Body of pancreas (tissue), 4 donors: ENCODE results near the gene ZNF638. TPM values are rescaled to one million over a fixed set of nuclear protein-coding genes. Genes with fewer than 3 reads are reported as not detected.
A peak's percentile ranks its signal among the peaks of the same experiment; 100 is the strongest.
"Not testable (repeated sequence)": the region's sequence is repeated elsewhere in the genome, so short reads cannot be mapped to it uniquely, and the experiment has no call there.

Experiments
- ATAC-seq: fragments of 150-250 bp; one replicate; pipeline ENCODE4 v1.9.1; 2016
- DNase-seq, 4 donors: peaks; one replicate each; pipeline ENCODE4 v3.0.0-alpha.2; 2019
- H3K27ac ChIP-seq, 4 donors: fragments of 200-600 bp; sonication (generic); 1 replicate in 3 of 4; 2 replicates in 1 of 4; pipeline versions ENCODE4 v1.5.1 to v1.6.1; 2016 to 2019; ENCODE audit warnings: mild to moderate bottlenecking in 1 of 4, mixed read lengths in 1 of 4, moderate library complexity in 1 of 4
- H3K27me3 ChIP-seq, 2 donors: fragments of 200-600 bp; sonication (generic); one replicate each; pipeline ENCODE4 v1.6.0; 2016; ENCODE audit warnings: mild to moderate bottlenecking in 1 of 2
- H3K36me3 ChIP-seq, 2 donors: fragments of 200-600 bp; sonication (generic); replicated peaks in 1 of 2; 2 replicates each; pipeline ENCODE4 v1.5.1; 2016; ENCODE audit warnings: low read depth in 2 of 2; ENCODE audit not compliant: insufficient read depth in 1 of 2
- H3K4me1 ChIP-seq: fragments of 200-600 bp; sonication (generic); one replicate; pipeline ENCODE4 v1.6.0; 2016
- H3K4me3 ChIP-seq, 2 donors: fragments of 200-600 bp; sonication (generic); 1 replicate in 1 of 2; 2 replicates in 1 of 2; pipeline ENCODE4 v1.5.1; 2016 to 2019
- H3K9me3 ChIP-seq, 3 donors: fragments of 200-600 bp; sonication (generic); 1 replicate in 2 of 3; 2 replicates in 1 of 3; pipeline ENCODE4 v1.5.1; 2016
- POLR2A ChIP-seq, 3 donors: fragments of 450-650 bp; IDR thresholded peaks; one replicate each; pipeline ENCODE4 v1.6.1; 2016; ENCODE audit warnings: antibody characterized with exemption in 3 of 3, mild to moderate bottlenecking in 2 of 3
- WGBS, 2 donors: methylation state at CpG; one replicate each; pipeline ENCODE4 v1.1.5; 2017; 5-methylcytosine and 5-hydroxymethylcytosine counted together
- intact Hi-C: fragments of 100-400 bp; cut with DNase I; formaldehyde crosslinking; loops from one replicate; pipeline ENCODE4 v1.15.1; 2023
- total RNA-seq, 2 donors: library from RNA; depleted of rRNA; stranded (reverse); fragments of >200 nt; gene quantifications; one replicate each; pipeline ENCODE4 v1.1.0, GENCODE V29; 2016
- TF ChIP-seq, protein P1 (sequence below), 7 experiments: fragments of 450-650 bp in 4 of 7; fragments of 200-600 bp in 3 of 7; sonication (generic) in 3 of 7; IDR thresholded peaks; one replicate each; pipeline ENCODE4 v1.5.1; 2016 to 2019; ENCODE audit warnings: antibody characterized with exemption in 7 of 7

Gene ZNF638
- total RNA-seq, 2 donors from 2014 or later = 108 to 146 TPM

DNA sequence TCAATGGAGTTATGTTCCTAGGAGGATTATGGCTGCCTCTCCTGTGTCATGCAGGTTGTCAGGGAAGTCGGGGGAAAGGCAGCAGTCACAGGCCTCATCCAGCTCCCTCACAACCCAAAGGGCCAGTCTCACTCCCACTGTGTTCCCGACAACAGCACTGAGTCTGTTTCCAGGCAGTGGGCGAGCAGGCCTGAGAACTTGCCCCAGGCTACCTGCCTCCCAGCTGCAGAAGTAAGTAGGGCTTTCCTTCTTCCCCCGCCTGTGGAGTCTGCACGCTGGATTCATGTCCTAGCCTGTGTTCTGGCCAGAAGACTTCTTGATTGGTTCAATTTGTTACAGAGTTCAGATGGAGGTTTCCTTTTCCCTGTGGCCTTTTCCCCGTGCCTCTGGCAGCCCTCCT is 8.2 kb upstream of the ZNF638 start:
- Histone ChIP-seq H3K4me3 (no peak overlapping the region), H3K27ac (no peak overlapping the region), H3K4me1 (no peaks in the 10 kb centered on the region), H3K36me3 (no peaks in the 10 kb centered on the region), H3K9me3 (peaks cover 0 to under 1% (median 0%) of the 10 kb centered on the region in 3 donors), H3K27me3 (no peaks in the 10 kb centered on the region)
- no peak for TF ChIP-seq POLR2A (IDR thresholded peaks at IDR 0.05)
- TF ChIP-seq, protein P1, sequence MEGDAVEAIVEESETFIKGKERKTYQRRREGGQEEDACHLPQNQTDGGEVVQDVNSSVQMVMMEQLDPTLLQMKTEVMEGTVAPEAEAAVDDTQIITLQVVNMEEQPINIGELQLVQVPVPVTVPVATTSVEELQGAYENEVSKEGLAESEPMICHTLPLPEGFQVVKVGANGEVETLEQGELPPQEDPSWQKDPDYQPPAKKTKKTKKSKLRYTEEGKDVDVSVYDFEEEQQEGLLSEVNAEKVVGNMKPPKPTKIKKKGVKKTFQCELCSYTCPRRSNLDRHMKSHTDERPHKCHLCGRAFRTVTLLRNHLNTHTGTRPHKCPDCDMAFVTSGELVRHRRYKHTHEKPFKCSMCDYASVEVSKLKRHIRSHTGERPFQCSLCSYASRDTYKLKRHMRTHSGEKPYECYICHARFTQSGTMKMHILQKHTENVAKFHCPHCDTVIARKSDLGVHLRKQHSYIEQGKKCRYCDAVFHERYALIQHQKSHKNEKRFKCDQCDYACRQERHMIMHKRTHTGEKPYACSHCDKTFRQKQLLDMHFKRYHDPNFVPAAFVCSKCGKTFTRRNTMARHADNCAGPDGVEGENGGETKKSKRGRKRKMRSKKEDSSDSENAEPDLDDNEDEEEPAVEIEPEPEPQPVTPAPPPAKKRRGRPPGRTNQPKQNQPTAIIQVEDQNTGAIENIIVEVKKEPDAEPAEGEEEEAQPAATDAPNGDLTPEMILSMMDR (IDR thresholded peaks at IDR 0.05) = no peak
- intact Hi-C loops = no loop called here
- 85 to 92% methylated on average over 6 of the region's 6 CpGs for WGBS, 2 donors
- DNase-seq (no peak), ATAC-seq (no peak)

DNA sequence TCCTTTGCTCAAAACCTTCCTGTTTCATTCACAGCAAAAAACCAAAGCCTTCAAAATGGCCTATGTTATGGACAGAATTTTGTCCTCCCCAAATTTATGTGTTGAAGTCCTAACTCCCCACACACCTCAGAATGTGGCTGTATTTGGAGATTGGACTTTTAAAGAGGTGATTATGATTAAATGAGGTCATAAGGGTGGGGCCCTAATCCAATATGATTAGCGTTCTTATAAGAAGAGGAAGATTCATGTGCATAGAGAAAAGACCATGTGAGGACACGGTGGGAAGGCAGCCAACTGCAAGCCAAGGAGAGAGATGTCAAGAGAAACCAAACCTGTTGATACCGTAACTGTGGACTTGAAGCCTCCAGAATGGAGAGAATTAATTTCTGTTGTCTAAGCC is 4.6 kb upstream of the ZNF638 start:
- 91 to 92% methylated on average over 3 of the region's 3 CpGs for WGBS, 2 donors
- Histone ChIP-seq H3K27ac (no peak overlapping the region), H3K36me3 (no peaks in the 10 kb centered on the region), H3K9me3 (no peaks in the 10 kb centered on the region), H3K4me1 (peaks cover 6% of the 10 kb centered on the region), H3K4me3 (no peak overlapping the region), H3K27me3 (no peaks in the 10 kb centered on the region)
- ATAC-seq = no peak
- no peak for DNase-seq
- intact Hi-C loops = no loop called here
- TF ChIP-seq, protein P1 (IDR thresholded peaks at IDR 0.05) = no peak
- TF ChIP-seq POLR2A (IDR thresholded peaks at IDR 0.05) = no peak

DNA sequence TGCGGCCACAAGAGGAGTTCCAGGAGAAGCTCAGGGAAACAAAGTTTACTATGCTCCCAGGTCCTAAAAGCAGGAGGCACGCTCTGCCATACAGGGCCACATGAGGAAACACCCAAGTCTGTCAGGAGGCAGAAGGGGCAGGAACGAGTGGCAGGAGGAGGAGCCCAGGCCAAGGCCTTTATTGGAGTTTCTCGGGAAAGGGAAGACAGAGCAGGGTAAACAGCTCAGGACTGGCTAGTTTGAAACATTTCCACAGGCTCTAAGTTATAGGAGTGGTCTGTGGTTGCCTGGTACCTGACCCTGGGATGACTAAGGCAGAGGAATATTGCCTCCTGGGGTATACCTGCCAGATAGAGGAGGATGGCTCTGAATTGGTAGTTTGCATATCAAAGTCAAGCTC is 3.7 kb upstream of the ZNF638 start:
- H3K4me3 ChIP-seq = no peak overlapping the region
- peaks cover 6% of the 10 kb centered on the region for H3K4me1 ChIP-seq
- intact Hi-C loops = no loop called here
- DNase-seq = no peak
- no peak overlapping the region for H3K27ac ChIP-seq
- TF ChIP-seq, protein P1 (IDR thresholded peaks at IDR 0.05) = no peak
- ATAC-seq = no peak
- 67 to 71% methylated on average over 4 of the region's 4 CpGs for WGBS, 2 donors
- H3K27me3 ChIP-seq = no peaks in the 10 kb centered on the region
- H3K9me3 ChIP-seq = no peaks in the 10 kb centered on the region
- no peaks in the 10 kb centered on the region for H3K36me3 ChIP-seq

DNA sequence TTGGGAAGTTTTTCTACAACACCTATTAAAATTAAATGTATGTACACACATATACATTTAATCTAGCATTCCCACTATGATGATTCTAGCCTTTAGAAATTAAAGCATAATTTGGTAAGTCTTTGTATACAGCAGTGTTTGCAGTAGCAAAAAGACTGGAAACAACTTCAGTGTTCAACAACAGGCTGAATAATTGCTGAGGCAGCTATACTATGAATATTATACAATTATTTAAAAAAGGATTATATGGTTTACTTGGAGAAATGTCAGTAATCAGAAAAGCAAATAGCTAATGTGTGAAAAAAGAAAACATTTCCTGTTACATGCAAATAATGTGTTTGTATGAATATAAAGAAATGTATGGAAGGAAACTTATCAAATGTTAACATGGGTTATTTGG is 1.4 kb upstream of the ZNF638 start:
- DNase-seq (no peak), ATAC-seq (no peak)
- H3K9me3 ChIP-seq = no peaks in the 10 kb centered on the region
- H3K4me3 ChIP-seq = no peak overlapping the region
- intact Hi-C loops = no loop called here
- peaks cover 25% of the 10 kb centered on the region for H3K4me1 ChIP-seq
- TF ChIP-seq, protein P1 (IDR thresholded peaks at IDR 0.05) = no peak
- no peak for TF ChIP-seq POLR2A (IDR thresholded peaks at IDR 0.05)
- H3K27me3 ChIP-seq = no peaks in the 10 kb centered on the region
- no peaks in the 10 kb centered on the region for H3K36me3 ChIP-seq
- no peak overlapping the region for H3K27ac ChIP-seq

DNA sequence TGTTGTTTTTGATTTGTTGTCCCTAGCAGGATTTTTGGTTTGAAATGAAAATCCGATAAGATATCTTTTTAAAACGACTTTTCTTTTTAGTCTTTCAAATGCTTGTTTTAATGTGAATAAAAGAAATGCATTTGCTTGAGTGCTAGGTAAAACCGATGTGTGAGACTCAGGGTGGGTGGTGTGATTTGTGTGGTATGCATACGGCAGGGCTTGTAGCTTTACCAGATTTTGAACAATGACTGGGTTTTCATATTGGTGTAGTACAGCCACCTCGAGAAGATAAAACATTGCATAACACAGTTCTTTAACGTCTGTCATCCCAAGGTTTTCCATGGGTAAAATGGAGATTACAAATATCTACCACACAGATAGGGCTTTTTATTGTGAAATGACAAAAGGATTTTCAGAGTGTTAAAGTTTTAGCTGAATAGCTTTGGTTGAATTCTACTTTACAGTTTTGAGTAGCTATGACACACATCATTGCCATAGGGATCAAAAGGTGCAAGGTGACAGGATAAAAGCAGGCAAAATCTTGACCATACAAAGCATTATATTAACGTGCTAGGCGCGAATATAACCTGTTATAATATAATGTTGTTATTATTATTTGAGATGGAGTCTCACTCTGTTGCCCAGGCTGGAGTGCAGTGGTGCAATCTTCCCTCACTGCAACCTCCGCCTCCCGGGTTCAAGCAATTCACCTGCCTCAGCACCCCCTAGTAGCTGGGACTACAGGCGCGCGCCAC is 824 bp upstream of the ZNF638 start:
- H3K4me1 ChIP-seq = peaks cover 31% of the 10 kb centered on the region
- TF ChIP-seq, protein P1 (IDR thresholded peaks at IDR 0.05) = no peak
- no peak for TF ChIP-seq POLR2A (IDR thresholded peaks at IDR 0.05)
- no peaks in the 10 kb centered on the region for H3K36me3 ChIP-seq
- 43 to 45% methylated on average over 14 of the region's 14 CpGs for WGBS, 2 donors
- no peak overlapping the region for H3K4me3 ChIP-seq
- H3K27me3 ChIP-seq = no peaks in the 10 kb centered on the region
- no peaks in the 10 kb centered on the region for H3K9me3 ChIP-seq
- peak overlapping the region in 3 of 4 donors; percentile 89 to 96 (median 94) for H3K27ac ChIP-seq
- ATAC-seq (no peak), DNase-seq (no peak)
- intact Hi-C loops = no loop called here

DNA sequence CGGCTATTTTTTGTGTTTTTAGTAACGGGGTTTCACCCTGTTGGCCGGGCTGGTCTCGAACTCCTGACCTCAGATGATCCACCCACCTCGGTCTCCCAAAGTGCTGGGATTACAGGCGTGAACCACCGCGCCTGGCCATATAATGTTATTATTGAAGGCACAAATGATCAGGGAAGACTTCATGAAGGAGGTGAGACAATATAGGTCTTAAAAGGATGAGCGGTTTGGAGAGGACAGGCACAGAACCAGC is 326 bp upstream of the ZNF638 start:
- H3K27me3 ChIP-seq, H3K9me3 ChIP-seq, H3K36me3 ChIP-seq, H3K4me3 ChIP-seq, intact Hi-C loops, ATAC-seq: not testable (repeated sequence)
- H3K27ac ChIP-seq = peak overlapping the region in 3 of 4 donors; percentile 89 to 96 (median 94)
- peak in 1 of 4 donors; percentile 9 for DNase-seq
- H3K4me1 ChIP-seq = peaks cover 36% of the 10 kb centered on the region
- WGBS, 2 donors = 7% methylated on average over 9 of the region's 9 CpGs
